Epithelial cell of esophagus (primary cell): ENCODE results near the gene PLEKHA7.
"Not testable (repeated sequence)": the region's sequence is repeated elsewhere in the genome, so short reads cannot be mapped to it uniquely, and the experiment has no call there.

Experiments used
- DNase-seq: peaks from one replicate; pipeline ENCODE4 v3.0.0; 2010; ENCODE audit warnings: low read depth
- H3K4me3 ChIP-seq: 2 replicates; pipeline ENCODE4 v1.5.1; 2011; ENCODE audit warnings: mild to moderate bottlenecking, low read length, control low read depth
- TF ChIP-seq, protein P1 (sequence below): IDR thresholded peaks from 2 replicates; pipeline ENCODE4 v1.5.1; 2011; ENCODE audit warnings: low read depth, mild to moderate bottlenecking, low read length, control low read depth, inconsistent platforms; ENCODE audit not compliant: insufficient read depth; ENCODE audit errors: missing control alignments

Gene PLEKHA7

GRCh38 chr11:16874275-16874975 is 139.8 kb downstream of the PLEKHA7 start:
- peak; percentile 35 for DNase-seq
- no peak overlapping the region for H3K4me3 ChIP-seq
- TF ChIP-seq, protein P1, sequence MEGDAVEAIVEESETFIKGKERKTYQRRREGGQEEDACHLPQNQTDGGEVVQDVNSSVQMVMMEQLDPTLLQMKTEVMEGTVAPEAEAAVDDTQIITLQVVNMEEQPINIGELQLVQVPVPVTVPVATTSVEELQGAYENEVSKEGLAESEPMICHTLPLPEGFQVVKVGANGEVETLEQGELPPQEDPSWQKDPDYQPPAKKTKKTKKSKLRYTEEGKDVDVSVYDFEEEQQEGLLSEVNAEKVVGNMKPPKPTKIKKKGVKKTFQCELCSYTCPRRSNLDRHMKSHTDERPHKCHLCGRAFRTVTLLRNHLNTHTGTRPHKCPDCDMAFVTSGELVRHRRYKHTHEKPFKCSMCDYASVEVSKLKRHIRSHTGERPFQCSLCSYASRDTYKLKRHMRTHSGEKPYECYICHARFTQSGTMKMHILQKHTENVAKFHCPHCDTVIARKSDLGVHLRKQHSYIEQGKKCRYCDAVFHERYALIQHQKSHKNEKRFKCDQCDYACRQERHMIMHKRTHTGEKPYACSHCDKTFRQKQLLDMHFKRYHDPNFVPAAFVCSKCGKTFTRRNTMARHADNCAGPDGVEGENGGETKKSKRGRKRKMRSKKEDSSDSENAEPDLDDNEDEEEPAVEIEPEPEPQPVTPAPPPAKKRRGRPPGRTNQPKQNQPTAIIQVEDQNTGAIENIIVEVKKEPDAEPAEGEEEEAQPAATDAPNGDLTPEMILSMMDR, result no peak

- TF ChIP-seq, protein P1, result no peak
- DNase-seq, result no peak
- no peak overlapping the region for H3K4me3 ChIP-seq
Observed at GRCh38 chr11:16873289-16873688, 140.9 kb downstream of the PLEKHA7 start.

DNA sequence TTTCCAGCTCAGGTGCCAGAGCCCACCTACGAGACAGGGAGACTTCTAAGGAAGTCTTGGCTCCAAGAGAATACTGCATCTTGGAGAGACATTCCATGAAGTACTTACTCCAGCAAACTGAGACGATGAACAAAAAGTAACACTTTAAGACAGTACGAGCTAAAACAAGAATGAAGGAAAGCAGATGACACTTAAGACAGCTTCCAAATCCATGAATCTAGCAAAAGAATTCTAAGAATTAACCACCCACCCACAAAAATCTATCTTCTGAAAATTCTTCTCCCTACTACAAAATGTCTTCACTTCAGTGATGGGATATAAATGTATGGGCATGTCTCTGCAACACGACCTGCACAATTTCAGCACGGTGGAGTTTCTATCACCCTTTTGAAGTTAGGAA is 142.8 kb downstream of the PLEKHA7 start:
- TF ChIP-seq, protein P1, result no peak
- no peak for DNase-seq
- no peak overlapping the region for H3K4me3 ChIP-seq

GRCh38 chr11:16867097-16867496 is 147.1 kb downstream of the PLEKHA7 start:
- no peak overlapping the region for H3K4me3 ChIP-seq
- TF ChIP-seq, protein P1, result no peak
- peak; percentile 82 for DNase-seq

DNA sequence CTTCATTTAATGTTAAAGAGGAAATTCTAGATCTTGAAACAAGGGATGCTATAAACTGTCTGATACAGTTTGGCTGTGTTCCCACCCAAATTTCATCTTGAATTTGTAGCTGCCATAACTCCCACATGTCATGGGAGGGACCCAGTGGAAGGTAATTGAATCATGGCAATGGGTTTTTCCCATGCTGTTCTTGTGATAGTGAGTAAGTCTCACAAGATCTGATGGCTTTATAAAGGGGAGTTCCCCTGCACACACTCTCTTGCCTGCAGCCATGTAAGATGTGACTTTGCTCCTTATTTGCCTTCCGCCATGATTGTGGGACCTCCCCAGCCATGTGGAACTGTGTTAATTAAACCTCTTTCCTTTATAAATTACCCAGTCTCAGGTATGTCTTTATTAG is 149.8 kb downstream of the PLEKHA7 start:
- DNase-seq, H3K4me3 ChIP-seq: not testable (repeated sequence)

GRCh38 chr11:16863389-16863788 is 150.8 kb downstream of the PLEKHA7 start:
- TF ChIP-seq, protein P1, result no peak
- no peak overlapping the region for H3K4me3 ChIP-seq
- DNase-seq, result no peak

- no peak for DNase-seq
- no peak overlapping the region for H3K4me3 ChIP-seq
- TF ChIP-seq, protein P1, result no peak
Observed at GRCh38 chr11:16862726-16863125, 151.5 kb downstream of the PLEKHA7 start.
